ENCODE results near the gene ZNRF3.
"Not testable (repeated sequence)": the region's sequence is repeated elsewhere in the genome, so short reads cannot be mapped to it uniquely, and the experiment has no call there.

ZNRF3 gene

GRCh38 chr22:28929197-28929596 is 45.8 kb downstream of the ZNRF3 start:
- no peak for DNase-seq (ENCODE audit: low read depth in 1 of 2, low spot score in 1 of 2)

- DNase-seq (ENCODE audit: low read depth in 1 of 2, low spot score in 1 of 2) = no peak
Observed at GRCh38 chr22:28930357-28931007, 47.1 kb downstream of the ZNRF3 start.

GRCh38 chr22:28931844-28932567 is 48.6 kb downstream of the ZNRF3 start:
- DNase-seq (ENCODE audit: low read depth in 1 of 2, low spot score in 1 of 2) = no peak

GRCh38 chr22:28933321-28933720 is 49.9 kb downstream of the ZNRF3 start:
- no peak for DNase-seq (ENCODE audit: low read depth in 1 of 2, low spot score in 1 of 2)

GRCh38 chr22:28934026-28934425 is 50.7 kb downstream of the ZNRF3 start:
- no peak for DNase-seq (ENCODE audit: low read depth in 1 of 2, low spot score in 1 of 2)

GRCh38 chr22:28935140-28935539 is 51.8 kb downstream of the ZNRF3 start:
- DNase-seq (ENCODE audit: low read depth in 1 of 2, low spot score in 1 of 2) = no peak

GRCh38 chr22:28935713-28936112 is 52.3 kb downstream of the ZNRF3 start:
- no peak for DNase-seq (ENCODE audit: low read depth in 1 of 2, low spot score in 1 of 2)

- DNase-seq (ENCODE audit: low read depth in 1 of 2, low spot score in 1 of 2) = no peak
Observed at GRCh38 chr22:28936200-28936599, 52.8 kb downstream of the ZNRF3 start.

GRCh38 chr22:28937206-28938025 is 54.0 kb downstream of the ZNRF3 start:
- DNase-seq (ENCODE audit: low read depth in 1 of 2, low spot score in 1 of 2) = no peak

GRCh38 chr22:28938286-28938833 is 55.0 kb downstream of the ZNRF3 start:
- no peak for DNase-seq (ENCODE audit: low read depth in 1 of 2, low spot score in 1 of 2)

- no peak for DNase-seq (ENCODE audit: low read depth in 1 of 2, low spot score in 1 of 2)
Observed at GRCh38 chr22:28939394-28939793, 56.0 kb downstream of the ZNRF3 start.

- no peak for DNase-seq (ENCODE audit: low read depth in 1 of 2, low spot score in 1 of 2)
Observed at GRCh38 chr22:28939932-28940331, 56.6 kb downstream of the ZNRF3 start.

- DNase-seq (ENCODE audit: low read depth in 1 of 2, low spot score in 1 of 2) = no peak
Observed at GRCh38 chr22:28940441-28940840, 57.1 kb downstream of the ZNRF3 start.

GRCh38 chr22:28942333-28942732 is 59.0 kb downstream of the ZNRF3 start:
- no peak for DNase-seq (ENCODE audit: low read depth in 1 of 2, low spot score in 1 of 2)

- DNase-seq (ENCODE audit: low read depth in 1 of 2, low spot score in 1 of 2) = no peak
Observed at GRCh38 chr22:28942801-28943500, 59.6 kb downstream of the ZNRF3 start.

GRCh38 chr22:28943501-28943879 is 60.1 kb downstream of the ZNRF3 start:
- DNase-seq (ENCODE audit: low read depth in 1 of 2, low spot score in 1 of 2) = no peak

- DNase-seq (ENCODE audit: low read depth in 1 of 2, low spot score in 1 of 2) = no peak
Observed at GRCh38 chr22:28947125-28947524, 63.8 kb downstream of the ZNRF3 start.

- no peak for DNase-seq (ENCODE audit: low read depth in 1 of 2, low spot score in 1 of 2)
Observed at GRCh38 chr22:28948424-28948823, 65.1 kb downstream of the ZNRF3 start.

GRCh38 chr22:28948860-28949551 is 65.6 kb downstream of the ZNRF3 start:
- not testable (repeated sequence) for DNase-seq (ENCODE audit: low read depth in 1 of 2, low spot score in 1 of 2)

GRCh38 chr22:28949788-28950187 is 66.4 kb downstream of the ZNRF3 start:
- DNase-seq (ENCODE audit: low read depth in 1 of 2, low spot score in 1 of 2) = no peak
